GM11168 (cell line): ENCODE results near the gene FGGY.

Experiments used
- in situ Hi-C: fragments of 300-500 bp; cut with MboI; formaldehyde crosslinking; loops from one replicate; pipeline ENCODE4 v1.12.0; 2022; ENCODE audit warnings: low sequenced_read_pairs; ENCODE audit not compliant: unreplicated experiment

The FGGY gene

DNA sequence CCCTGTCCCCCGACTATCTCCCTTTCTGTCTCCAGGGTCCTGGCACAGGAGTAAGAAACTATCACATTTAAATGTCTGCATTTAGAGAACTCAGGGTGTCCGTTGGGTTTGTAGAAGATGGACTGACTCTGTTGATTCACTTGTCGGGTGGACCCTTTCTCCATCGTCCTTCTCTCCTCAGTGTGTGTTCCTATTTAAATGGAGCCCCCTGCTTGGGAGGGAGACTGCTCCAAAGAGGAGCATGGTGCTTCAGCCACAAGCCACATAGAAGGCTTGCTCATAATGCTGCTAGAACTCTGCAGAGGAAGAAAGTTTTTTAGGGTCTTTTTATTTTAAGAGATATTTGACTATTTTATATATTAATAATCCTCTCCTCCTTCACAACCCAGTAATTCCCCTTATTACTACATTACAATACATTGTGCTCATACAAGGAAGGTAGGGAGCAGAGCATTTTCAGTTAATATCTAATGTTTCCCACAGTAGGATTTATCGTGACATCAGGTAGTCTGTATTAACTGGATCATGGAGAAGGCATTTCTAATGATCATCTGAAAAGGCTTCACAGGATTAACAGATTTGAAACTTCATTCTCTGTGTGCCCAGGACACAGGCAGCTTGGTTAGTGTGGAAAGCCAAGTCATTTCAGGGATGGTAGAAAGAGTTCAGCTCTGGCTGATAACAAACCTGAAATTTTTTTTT is 13.8 kb downstream of the FGGY start:
- in situ Hi-C loops: no loop called here

DNA sequence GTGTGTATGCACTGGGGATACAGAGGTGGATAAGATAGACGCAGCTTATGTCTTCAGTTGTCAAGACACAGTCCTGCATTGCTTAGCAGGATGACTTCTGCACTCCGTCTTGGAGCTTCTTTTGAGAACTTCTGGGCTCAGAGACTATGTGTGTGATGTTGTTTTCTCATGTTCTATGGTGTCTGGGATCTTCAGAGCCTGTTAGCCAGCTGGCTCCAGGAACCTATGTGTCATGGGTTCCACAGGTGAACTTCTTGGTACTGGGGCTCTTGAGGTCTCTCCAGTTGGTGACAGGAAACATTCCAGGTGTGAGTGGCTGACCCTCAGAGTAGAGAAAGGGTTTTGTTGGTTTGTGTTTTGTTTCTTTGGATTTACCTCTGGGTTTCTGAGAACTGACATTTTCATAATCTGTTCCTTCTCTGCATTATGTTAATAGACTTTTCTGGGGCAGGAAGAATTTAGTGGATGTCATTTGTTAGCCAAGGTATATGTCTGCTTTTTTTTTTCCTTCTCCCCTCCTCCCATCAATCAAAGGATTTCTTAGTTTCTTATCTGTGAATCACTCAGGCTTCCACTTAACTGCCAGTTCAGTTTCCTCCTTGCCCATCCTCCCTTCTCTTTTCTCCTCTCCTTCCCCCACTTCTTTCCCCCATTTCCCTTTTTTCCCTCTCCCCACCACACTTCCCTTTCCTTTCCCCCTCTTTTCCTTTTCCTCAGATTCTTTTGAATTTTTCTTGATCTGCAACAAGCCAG is 18.1 kb downstream of the FGGY start:
- in situ Hi-C loops: no loop called here

DNA sequence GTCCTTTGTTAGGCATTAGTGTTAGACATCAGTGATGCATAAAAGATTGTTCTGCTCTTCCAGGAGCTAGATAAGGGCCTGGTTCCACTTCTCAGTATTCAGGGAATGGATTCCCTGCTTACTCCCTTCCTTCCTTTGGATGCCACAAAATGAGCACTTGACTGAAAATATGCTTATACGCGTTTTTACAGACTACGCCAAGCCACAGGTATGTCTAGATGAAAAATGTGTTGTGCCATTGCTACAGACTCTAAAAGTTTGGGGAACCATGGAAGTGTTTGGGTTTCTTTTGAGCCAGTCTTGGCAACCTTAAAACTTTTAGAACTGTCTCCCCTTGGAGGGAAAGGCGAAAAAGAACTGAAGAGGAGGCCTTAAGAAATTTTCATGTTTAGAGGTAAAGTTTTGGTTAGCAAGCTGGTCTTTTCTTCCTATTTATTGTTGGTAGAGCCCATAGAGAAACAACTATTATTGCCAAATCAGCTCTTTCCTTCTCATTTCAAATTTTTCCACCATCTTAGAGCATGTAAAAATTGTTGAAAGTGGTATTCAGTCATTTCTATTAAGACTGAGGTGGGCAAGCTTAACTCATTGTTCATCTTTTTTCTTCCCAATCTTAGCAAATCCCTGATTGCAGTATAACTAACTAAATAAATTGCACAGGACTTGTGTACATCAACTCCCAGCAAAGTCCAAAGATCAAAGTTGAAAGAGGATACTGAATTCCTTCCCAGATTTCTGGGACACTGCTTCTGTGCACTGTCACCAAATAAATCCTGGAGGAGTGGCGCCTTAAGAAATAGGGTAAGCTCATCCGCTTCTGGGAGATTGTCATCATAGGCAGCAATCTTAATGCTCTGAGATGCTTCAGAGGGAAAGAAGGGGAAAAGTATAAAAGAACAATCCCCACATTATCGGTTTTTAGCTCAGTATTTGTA is 18.9 kb downstream of the FGGY start:
- in situ Hi-C loops: no loop called here

DNA sequence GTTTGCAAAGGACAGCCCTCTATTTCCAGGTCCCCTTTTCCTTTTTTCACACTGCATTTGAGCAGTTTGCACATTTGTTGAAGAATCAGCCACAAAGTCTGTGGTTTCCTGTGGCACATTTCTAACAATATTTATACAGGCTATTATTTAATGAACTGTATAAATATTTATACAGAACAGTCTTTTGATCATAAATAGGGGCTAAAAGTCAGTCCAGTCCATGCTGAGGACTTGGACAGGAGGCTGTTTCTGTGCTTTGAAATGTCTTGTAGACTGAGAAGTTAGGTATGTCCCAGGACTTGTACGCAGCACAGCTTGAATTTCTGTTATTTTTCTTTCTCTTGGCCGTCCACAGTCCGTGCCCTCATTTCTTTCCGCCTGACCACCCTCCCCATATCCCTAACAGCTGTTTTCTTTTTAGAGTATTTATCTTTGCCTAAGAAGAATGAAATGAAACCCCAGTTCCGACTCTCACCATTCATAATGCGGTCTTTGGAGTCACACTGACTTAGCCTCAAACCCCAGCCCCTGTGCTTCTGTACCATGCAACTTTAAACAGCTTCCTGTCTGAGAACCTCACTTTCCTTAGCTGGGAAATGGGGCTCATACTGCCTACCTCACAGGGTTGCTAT is 19.7 kb downstream of the FGGY start:
- in situ Hi-C loops: no loop called here

DNA sequence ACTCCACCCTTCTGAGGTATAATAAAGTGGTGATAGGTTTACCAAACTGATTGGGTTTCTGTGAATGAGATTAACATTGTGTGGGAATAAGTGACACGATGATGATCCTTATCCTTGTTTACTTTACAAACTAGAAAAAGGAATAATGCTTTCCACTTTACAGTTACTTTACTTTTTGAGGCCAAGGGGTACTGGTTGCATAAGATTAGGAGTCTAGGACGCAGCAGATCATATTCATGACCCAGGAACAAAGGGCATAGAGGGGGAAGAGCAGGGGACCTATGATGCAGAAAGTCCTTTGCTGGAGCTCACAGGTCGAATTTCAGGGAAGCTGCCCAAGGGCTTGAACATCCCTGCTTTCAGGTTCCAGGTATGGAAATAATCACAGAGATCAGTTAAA is 20.4 kb downstream of the FGGY start:
- in situ Hi-C loops: no loop called here

DNA sequence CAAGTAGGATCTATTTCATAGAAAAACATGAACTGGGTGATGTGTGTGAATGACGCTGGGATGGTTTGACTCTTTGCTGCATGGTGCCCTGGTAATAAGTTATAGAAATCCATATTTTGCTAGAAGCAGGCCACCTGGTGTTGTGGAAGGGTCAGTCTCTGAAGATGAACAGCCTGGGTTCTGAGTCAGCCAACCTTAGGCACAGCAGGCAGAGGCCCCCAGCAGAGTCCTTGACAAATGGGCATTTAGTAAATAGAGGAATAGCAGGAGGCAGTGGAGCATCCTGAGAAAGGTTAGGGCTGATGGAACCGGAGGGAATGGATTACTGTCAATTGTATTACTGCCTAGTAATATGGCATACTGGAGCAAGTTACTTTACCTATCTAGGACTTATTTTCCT is 20.9 kb downstream of the FGGY start:
- in situ Hi-C loops: no loop called here

DNA sequence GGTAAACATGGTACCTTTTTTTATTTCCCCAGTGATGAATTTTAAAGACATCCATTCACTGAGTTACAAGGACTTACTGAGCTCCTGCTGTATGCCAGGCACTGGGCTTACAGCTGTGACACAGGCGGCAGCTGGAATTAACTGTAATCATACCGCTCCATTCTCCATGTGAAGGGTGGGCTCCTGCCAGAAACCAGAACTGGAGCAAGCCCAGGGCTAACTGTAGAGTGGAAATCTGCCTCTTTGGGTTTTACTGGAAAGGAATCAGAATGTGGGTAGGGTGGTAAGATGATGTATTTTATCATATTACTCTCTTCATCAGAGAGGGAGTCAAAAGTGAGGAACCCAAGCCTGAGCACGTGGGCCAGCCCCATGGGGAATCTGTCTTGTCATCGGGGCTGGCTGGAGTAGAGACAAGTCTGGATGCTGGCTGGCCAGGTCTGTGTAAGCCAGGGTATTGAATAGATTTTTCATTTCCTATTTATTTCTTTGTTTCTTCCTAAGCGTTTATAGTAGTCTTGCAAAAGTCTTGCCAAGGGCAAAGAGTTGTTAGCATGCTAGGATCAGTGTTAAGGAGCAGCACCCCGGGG is 21.5 kb downstream of the FGGY start:
- in situ Hi-C loops: no loop called here

DNA sequence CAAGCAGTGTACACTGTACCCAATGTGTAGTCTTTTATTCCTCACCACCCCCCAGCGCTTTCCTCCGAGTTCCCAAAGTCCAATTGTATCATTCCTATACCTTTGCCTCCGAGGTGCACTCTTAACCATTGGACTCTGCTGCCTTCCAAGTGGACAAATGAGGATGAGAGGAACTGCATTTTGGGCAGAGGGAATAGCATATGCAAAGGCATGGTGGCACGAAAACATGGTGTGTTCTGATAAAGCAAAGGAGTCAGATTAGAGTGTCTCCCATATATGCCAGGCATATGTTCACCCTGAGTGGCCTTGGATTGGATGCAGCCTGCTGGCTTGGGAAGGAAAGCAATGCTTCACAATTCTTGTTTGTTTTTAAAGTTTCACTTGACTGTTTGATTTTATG is 25.5 kb downstream of the FGGY start:
- in situ Hi-C loops: no loop called here

DNA sequence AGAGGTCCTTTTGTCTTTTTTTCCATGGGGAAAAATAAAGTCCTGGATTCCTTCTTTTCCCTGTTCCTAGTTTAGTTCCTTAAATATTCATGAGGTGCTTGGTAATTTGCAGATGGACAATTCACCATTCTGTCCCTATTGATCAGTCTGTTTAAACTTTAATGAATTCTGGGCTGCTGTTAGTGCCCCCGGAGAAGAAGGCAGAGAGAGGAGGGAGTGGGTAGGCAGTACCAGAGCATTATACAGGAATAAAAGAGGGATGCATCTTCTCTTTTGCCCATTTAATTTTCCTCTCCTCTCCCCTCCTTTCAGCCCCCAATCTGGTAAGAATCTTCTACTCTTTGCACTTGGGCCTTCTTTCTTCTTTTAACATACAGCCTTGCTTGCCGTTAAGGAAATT is 25.9 kb downstream of the FGGY start:
- in situ Hi-C loops: no loop called here

DNA sequence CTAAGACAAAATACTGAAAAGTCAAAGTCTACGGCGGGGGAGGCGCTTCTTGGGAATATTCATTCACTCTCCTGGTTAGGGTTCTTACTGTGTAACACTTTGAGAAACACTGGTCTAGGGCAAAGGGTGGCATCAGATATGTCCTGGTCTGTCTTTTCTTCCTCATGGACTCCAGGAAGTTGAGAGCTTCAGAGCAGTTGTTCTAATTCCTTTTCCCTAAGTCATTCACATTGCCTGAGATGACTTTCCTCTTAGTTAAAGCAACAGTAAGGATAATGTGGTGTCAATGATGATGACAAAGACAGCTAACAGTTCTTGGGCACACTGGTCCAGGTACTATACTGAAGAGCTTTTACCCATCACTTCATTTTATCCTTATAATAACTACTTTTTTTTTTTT is 27.0 kb downstream of the FGGY start:
- in situ Hi-C loops: no loop called here

DNA sequence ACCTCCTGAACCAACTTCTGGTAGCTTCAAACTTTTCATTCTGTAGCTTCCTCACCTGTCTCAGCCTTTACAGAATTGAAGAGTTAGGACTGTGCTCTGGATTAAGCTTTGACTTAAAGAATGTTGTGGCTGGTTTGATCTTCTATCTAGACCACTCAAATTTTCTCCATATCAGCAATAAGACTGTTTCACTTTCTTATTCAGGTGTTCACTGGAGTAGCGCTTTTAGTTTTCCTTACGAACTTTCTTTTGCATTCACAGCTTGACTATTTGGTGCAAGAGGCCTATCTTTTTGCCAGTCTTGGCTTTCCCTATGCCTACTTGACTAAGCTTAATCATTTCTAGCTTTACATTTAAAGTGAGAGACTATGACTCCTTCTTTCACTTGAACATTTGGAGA is 31.5 kb downstream of the FGGY start:
- in situ Hi-C loops: no loop called here

DNA sequence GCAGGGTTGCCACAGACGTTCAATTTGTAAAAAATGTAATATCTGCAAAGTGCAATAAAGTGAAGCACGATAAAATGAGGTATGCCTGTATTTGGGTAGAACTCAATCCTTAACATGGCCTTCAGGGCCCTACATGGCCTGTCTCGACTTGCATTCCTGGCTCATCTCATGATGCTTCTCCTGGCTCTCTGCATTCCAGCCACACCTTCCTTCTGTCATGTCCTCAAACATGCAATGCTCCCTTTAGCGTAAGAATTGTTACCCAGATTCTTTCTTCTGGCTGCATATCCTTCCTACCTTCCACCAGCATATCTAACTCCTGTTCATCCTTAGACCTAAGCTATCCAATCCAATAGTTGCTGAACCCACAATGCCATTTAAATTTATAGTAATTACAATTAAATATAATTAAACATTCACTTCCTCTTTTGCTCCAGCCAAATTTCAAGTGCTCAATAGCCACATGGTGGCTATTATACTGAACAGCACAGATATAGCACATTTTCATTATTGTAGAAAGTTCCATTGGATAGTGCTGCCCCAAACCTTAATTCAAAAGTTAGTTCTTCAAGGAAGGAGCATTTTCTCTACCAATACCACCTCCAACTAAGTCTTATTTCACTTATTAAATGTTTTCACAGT is 32.6 kb downstream of the FGGY start:
- in situ Hi-C loops: no loop called here

DNA sequence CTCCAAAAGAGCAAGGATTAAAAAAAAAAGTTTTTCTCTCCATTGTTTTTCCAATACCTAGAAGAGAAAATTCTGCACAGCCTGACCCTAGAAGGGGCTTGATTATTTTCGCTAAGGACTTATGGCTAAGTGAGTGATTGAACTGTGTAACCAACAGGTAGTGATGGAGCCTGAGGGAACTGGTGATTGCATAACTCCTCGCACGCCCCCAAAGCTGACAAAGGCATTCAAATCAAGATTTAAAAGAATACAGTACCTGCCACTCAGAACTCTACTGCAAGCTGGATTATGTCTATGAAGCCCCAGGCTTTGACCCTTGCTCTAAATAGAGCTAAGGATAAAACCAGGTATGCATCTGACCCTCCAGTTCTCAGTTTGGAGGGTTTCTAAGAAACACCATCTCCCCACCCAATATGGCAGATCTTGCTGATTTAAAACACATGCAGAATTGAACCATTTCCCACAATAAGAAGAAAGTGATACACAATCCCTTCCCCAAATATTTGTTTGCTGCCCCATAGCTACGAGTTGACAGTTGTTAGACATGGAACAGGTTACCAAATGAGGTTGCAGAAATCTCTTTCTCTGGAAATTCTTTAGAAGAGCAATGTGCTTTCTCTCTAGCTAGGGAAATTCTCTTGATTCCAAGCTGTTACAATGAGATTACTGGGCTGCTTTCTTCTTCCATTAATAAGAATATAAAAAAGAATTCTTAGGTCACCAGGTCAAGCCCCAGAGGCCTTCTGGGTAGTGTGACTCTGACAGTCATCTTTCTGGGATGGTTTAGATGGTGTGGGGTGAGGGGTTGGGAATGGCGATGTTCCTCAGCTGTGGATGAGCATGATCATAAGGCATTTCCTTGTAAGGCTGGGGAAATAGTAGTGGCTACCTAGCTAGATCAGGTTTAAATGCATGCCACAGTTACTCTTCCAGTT is 35.1 kb downstream of the FGGY start:
- in situ Hi-C loops: no loop called here

DNA sequence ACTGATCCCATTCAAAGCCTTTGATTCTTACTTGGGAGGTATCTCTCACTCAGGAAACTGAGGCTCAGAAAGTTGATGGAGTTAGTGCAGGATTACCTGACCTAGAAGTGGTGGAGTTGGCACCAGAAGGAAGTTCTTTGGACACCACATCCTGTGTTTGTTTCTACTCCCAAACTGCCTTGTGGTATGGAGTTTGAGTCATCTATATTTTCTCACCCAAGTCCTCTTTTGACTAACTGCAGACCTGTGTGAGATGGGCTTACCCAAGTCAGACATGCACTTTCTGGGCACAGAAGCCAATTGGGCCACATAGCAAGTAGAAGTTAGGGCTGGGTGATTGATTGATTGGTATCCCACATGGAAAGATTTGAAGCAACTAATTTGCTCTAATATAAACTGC is 36.1 kb downstream of the FGGY start:
- in situ Hi-C loops: no loop called here

DNA sequence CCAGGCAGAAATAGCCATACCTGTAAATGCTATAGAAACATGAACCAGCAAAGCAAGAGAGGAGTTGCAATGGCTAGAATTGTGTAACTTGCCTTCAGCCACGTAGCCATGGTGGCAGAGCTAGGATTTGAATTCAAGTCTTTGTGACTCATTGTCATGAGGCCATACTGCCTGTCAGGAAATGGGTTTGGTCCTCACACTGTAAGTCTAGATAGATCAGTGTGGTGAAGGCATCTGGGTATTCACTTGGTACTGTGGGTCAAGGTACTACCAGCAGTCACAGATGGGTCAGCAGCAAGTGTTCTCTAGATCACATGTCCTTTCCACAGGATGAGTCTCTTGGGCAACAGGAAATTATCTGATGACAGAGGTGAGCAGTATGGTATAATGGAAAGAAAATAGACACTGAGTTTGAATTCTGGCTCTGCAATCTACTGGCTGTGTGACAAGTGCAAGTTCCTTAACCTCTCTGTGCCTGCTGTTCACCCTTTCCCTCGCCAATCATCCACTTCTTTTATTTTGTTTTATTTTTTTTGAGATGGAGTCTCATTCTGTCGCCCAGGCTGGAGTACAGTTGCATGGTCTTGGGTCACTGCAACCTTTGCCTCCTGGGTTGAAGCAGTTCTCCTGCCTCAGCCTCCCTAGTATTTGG is 36.9 kb downstream of the FGGY start:
- in situ Hi-C loops: no loop called here

DNA sequence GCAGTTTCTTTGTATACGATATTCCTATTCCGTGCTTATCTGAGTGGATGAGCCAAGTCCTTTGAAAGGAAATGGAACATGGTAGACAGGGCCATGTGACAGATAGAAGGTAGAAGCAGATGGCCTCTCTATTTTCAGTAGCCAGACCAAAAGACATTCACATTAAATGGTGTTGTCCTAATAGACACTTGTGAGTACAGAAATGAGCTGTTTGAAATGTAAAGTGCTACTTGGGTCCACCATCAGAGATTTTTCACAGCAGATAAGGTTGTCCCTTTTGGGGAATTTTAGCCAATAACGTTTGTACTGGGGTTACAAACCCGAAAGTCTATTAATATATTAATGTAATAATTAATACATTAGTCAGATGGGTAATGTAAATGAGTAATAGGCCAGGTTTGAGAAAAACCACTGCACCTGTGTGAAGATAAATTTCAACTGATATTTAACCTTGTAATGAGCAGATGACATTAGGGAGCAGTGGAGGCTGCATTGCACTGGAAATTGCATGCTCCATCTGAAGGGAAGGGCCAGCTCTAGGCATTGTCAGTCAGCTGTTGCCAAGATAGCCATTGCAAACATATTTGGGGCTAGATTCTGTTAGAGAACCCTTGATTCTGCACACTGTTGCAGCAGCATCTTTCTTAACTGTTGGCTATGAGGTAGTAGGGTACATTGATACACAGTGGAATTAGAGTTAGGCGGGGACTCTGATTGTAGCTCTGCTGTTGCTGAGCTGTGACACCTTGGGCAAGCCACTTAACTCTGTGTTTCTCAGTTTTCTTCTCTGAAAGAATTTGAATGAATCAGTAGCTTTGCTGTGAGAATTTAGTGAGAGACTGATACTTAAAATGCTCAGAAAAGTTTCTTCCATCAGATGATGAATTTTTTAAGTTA is 43.8 kb downstream of the FGGY start:
- in situ Hi-C loops: no loop called here
